Endothelial cell of hepatic sinusoid (primary cell): ENCODE data around the gene PXK.

Source experiments
- in situ Hi-C: cut with HindIII; loops from 2 replicates; pipeline ENCODE4 v1.10.0; 2017; ENCODE audit warnings: low sequenced_read_pairs

The PXK gene

GRCh38 chr3:58377750-58378149, 45.1 kb downstream of the PXK start:
- in situ Hi-C loops, result no loop called here

GRCh38 chr3:58379351-58380073, 46.8 kb downstream of the PXK start:
- in situ Hi-C loops, result loop anchor here (5.0 kb wide), 1 partner anchor 42 kb away; no protein-coding TSS in a partner anchor

- in situ Hi-C loops, result loop anchor here (5.0 kb wide), 1 partner anchor 46 kb away; no protein-coding TSS in a partner anchor
These were observed 50.8 kb downstream of the PXK start for GRCh38 chr3:58383476-58383875.

GRCh38 chr3:58383904-58384303, 51.2 kb downstream of the PXK start:
- in situ Hi-C loops, result loop anchor here (5.0 kb wide), 1 partner anchor 47 kb away; no protein-coding TSS in a partner anchor

GRCh38 chr3:58384381-58385090, 51.8 kb downstream of the PXK start:
- in situ Hi-C loops, result loop anchor here (5.0 kb wide), 1 partner anchor 47 kb away; no protein-coding TSS in a partner anchor

DNA sequence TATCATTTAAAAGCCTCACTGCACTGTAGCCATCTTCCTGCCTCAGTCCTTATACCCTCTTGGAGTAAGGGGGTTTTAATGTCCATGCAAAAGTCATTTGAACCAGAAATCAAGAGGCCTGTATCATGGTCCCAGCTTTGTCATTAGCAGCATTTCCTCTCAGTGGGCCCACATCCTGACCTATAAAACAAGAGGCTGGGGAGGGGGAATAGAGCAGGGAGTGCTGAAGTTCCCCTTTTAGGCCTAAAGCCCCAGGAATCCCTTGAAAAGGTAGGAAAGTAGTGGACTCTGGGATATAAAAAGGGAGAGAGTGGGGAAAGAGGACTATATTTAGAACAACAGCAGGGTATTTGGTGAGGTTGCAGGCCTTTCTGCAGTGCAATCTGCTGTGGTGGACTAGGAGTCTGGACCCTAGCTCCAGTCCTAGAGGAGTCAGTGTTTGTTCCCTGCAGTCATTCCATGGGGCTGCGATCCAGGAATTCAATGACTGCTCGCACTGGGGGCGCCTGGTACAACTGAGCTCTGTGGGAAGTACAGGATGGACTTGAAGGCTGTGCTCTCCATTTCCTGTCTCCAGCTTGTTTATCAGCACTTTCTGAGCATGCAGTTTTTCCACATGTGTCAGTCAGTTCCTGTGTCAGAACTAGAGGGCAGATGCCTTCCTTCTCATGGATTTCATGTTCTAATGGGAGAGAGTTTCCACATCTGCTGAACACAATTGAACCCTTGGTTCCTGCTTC, 54.1 kb downstream of the PXK start:
- in situ Hi-C loops, result no loop called here

DNA sequence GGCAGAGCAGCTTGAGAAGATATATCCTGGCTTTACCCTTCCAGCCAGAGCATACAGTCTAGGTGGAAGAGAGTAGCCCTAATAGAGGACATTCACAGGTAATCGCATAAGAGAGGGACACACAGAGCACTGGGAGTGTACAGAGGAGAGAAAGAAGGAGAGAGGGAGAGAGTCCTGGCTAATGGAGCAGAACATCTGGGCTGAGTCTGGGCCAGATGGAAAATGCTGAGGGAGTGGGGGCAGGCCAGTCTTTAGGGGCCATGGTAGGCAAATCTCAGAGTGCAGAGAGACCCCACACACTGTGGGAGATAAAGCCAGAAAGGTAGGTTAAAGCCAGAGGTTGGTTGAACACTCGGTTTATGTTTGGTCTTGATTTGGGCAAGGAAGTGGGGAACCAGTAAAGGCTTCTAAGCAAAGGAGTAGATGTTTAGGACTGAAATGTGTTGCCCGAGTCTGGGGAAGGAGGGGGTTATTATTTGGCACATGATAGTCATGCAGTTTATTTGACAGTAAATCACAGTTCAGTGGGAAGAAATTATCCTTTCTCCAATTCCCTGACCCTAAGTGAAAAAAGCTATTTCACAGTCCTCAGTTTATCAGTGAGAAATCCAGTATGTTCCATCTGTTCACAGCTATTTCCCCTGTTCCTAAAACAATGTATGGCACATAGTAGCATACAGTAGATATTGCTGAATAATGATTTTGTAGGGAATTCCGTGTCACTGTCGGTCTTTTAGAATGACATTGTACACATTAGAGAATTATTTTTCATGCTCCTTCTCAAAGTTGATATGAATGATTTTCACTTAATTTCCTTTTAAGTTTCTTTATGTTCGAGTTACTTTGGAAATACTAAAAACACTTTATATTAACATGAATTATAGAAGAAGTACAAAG, 55.2 kb downstream of the PXK start:
- in situ Hi-C loops, result no loop called here

DNA sequence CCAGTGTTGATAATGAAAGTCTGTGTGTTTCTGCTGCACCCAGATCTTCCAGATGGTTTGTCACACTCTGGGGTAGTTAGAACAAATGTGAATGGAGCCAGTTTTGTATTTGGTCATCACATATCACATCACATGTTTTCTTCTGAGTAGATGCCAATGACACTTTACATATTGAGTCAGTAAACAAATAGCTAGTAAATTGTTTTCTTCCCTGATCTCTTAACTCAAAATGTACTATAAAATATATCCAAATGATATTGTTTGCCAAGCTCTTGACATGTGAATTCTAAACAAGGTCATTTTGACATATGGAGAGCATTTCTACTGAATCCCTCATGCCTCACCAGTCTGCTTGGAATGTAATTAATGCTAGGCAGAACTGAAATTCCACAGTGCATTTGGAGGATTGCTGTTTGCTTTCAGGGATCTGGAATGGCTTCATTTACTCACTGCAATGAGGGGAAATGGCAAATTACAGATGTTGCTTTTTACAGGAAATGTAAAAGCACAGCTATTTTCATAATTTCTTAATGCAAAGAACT, 55.9 kb downstream of the PXK start:
- in situ Hi-C loops, result no loop called here

DNA sequence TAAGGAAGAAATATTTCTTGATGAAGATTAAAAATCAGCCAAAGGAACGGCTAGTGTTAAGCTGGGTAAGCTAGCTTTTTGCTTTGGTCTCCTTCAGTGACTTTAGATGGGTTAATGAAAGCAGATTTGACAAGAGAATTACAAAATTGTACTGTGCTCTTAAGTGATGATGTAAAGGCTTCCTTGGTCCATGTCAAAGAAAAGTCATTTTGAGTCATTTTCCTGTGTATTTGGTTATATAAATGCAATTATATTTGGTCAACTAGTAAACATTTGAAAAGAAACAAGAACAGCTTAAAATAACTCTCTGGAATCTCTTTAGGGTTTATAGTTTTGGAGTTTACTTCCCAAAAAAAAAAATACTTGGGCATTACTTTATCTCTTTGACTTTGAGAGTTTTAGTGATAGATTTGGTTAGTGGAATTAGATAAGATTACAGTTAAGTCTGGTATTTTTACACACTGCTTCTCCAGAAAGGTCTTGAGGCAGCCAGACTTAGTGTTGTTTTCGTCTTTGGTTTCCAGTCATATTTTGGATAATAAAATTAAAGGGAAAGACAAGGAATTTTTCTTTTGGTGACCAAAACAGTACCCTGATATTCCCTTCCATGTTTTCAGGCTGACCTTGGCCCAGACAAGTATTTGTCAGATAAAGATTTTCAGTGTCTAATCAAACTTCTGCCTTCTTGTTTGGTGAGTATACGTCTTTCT, 58.6 kb downstream of the PXK start:
- in situ Hi-C loops, result no loop called here

- in situ Hi-C loops, result no loop called here
These were observed 59.5 kb downstream of the PXK start for GRCh38 chr3:58392181-58392580.

DNA sequence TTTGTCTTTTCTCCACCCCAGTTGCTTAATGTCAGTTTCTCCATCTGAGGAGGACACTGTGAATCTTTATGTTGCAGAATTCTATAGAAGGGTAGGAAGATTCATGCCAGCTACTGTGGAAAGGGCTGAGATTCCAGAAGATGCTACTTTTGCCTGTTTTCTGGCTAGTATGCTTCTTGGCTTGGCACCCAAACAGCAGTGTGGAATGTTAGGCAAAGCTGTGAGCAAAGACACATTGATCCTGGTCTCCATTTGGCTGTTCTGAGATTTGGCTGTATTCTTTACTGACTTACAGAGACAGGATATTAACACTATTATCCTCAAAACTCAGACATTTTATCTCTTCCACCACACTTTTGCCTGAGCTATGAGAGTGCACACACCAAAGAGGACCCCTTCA, 61.6 kb downstream of the PXK start:
- in situ Hi-C loops, result no loop called here

DNA sequence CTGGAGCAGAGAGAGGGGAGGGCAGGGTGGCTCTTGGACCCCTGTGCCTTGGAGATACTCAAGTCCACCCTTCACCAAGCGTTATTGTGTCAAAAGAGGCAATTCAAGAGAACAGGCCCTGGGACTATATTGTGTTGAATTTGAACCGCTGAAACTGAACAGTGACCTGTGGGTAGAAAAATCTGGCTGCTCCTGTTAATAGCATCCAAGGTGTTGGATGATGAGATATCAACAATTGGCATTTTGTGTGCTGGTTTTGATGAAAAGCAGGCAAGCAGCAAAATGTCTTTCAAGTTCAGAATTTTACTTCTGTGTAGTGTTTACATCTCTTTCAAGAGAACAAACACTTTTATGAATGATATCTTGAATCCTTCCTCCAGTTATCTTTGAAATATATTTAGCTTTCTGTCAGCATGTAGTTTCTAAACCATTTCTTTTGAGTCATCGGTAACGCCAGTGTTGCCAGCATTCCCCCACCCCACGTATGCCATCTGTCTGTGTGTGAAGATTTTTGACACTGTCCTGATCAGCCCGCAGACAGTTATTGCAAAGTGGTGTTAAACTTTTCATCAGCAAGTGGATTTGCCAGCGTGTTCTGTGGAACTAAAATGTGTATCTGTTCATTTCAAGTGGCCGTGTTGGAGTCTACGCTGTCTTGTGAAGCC, 66.1 kb downstream of the PXK start:
- in situ Hi-C loops, result no loop called here

DNA sequence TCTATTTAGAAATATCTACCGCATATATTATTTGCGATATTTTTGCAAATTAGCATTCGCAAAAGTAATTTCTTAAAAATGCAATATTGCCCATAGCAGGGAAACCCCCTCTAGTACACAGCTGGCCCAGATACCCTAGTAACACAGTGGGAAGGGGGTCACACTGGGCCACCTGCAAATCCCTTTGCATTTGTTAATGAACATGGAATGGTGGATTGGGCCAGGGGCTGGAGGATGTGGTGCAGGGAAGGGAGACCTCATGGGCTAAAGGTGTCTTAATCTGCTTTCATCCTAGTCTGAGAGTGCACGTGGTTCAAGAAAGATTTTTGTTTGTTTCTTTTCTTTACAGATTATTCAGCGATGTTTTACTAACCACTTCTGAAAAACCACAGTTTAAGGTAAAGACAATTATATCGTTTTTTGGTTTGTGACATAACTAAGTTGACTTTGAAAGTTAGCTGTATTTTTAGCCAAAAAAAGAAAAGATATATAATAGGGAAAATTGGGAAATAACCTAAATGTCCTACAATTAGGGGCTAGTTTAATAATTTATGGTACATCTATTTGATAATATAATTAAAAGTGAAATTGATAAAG, 70.9 kb downstream of the PXK start:
- in situ Hi-C loops, result loop anchor here (25.0 kb wide), 1 partner anchor 216 kb away; no protein-coding TSS in a partner anchor

DNA sequence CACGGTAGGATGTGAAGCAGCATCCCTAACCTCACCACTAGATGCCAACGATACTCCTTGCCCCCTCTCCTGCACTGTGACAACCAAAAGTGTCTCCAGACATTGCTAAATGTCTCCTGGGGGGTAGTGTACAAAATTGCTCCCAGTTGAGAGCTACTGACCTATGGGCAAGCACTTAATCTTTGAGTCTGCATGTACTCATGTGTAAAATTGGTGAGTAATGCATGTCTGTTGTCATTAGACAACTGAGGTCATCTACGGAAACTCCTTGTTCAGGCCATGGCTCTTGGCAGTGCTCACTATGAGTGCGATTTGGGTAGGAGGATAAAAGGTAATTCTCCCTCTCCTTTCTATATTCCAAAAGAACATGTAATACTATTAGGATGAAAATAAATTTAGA, 71.7 kb downstream of the PXK start:
- in situ Hi-C loops, result loop anchor here (25.0 kb wide), 1 partner anchor 217 kb away; no protein-coding TSS in a partner anchor

- in situ Hi-C loops, result loop anchor here (25.0 kb wide), 1 partner anchor 222 kb away; no protein-coding TSS in a partner anchor
These were observed 76.2 kb downstream of the PXK start for GRCh38 chr3:58408906-58409305.

GRCh38 chr3:58409663-58410062, 77.0 kb downstream of the PXK start:
- in situ Hi-C loops, result loop anchor here (5.0 to 25.0 kb wide), 2 partner anchors 87 to 222 kb away; no protein-coding TSS in a partner anchor

DNA sequence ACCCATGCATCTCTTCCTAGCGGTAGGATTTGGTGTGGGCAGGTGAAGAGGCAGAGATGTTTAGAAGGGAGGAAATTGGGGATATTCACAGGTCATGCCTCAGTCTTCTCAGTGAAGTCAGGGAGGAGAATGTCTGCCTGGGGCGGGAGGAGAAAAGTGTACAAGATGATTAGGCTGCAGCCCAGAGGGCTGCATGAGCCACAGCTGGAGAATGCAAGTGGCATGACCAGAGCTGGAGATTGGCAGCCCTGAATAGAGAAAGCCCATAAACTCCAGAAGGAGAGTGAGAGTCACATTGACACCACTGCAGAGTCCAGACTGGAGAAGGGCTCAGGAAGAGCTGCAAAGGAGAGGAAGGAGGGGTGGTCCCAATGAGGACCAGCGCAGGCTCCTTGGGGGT, 78.3 kb downstream of the PXK start:
- in situ Hi-C loops, result loop anchor here (5.0 to 25.0 kb wide), 2 partner anchors 89 to 224 kb away; no protein-coding TSS in a partner anchor
